Measurements from ENCODE around the gene TEX9.

DNA sequence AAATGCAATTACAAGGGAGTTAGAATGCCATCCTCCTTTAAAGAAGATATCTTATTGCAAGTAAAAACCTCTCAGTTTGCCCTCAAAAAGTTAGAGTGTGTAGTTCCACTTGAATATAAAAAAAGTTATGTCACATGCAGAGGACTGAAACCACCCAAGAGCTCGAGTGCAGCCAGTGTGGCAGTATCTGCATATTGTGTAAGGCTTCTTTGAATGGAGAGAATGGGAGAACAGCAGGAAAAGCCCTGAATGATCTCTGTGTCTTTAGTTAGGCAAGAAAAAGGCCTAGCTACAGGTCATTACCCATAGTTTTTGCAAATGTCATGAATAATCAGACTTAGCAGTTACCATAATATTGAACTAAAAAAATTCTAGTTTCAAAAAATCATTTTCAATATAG, 13.9 kb upstream of the TEX9 start:
- TF ChIP-seq, protein P1, sequence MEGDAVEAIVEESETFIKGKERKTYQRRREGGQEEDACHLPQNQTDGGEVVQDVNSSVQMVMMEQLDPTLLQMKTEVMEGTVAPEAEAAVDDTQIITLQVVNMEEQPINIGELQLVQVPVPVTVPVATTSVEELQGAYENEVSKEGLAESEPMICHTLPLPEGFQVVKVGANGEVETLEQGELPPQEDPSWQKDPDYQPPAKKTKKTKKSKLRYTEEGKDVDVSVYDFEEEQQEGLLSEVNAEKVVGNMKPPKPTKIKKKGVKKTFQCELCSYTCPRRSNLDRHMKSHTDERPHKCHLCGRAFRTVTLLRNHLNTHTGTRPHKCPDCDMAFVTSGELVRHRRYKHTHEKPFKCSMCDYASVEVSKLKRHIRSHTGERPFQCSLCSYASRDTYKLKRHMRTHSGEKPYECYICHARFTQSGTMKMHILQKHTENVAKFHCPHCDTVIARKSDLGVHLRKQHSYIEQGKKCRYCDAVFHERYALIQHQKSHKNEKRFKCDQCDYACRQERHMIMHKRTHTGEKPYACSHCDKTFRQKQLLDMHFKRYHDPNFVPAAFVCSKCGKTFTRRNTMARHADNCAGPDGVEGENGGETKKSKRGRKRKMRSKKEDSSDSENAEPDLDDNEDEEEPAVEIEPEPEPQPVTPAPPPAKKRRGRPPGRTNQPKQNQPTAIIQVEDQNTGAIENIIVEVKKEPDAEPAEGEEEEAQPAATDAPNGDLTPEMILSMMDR (IDR thresholded peaks at IDR 0.05): no peak
- no peak for TF ChIP-seq POLR2A (IDR thresholded peaks at IDR 0.05)

All from right lobe of liver (tissue), 4 donors.